Spleen (tissue), 11 donors: ENCODE measurements around the gene NETO1. TPM values are rescaled to one million over a fixed set of nuclear protein-coding genes. Genes with fewer than 3 reads are reported as not detected.

Experiments
- DNase-seq: peaks from one replicate; pipeline ENCODE4 v3.0.0-alpha.2; 2020
- H3K27ac ChIP-seq, 8 donors: fragments of 200-600 bp; sonication (generic) in 7 of 8; 1 replicate in 4 of 8; 2 replicates in 4 of 8; pipeline versions ENCODE4 v1.5.0 to v1.8.0; 2016 to 2021; ENCODE audit warnings: inconsistent platforms in 4 of 8, mild to moderate bottlenecking in 4 of 8, moderate library complexity in 1 of 8
- H3K27me3 ChIP-seq, 7 donors: fragments of 200-600 bp; sonication (generic) in 6 of 7; replicated peaks in 1 of 7; 1 replicate in 4 of 7; 2 replicates in 3 of 7; pipeline versions ENCODE4 v1.5.0 to v1.8.0; 2016 to 2021; ENCODE audit warnings: inconsistent platforms in 3 of 7, mild to moderate bottlenecking in 1 of 7
- H3K36me3 ChIP-seq, 6 donors: fragments of 200-600 bp; sonication (generic) in 5 of 6; 1 replicate in 4 of 6; 2 replicates in 2 of 6; pipeline versions ENCODE4 v1.5.0 to v1.8.0; 2016 to 2021; ENCODE audit warnings: inconsistent platforms in 2 of 6
- H3K4me1 ChIP-seq, 6 donors: fragments of 200-600 bp; sonication (generic) in 5 of 6; 1 replicate in 3 of 6; 2 replicates in 3 of 6; pipeline versions ENCODE4 v1.5.0 to v1.8.0; 2016 to 2021; ENCODE audit warnings: inconsistent platforms in 3 of 6
- H3K4me3 ChIP-seq, 8 donors: fragments of 200-600 bp; sonication (generic) in 7 of 8; 1 replicate in 4 of 8; 2 replicates in 4 of 8; pipeline versions ENCODE4 v1.5.0 to v1.8.0; 2016 to 2021; ENCODE audit warnings: inconsistent platforms in 4 of 8, mild to moderate bottlenecking in 4 of 8, moderate library complexity in 2 of 8
- H3K9me3 ChIP-seq, 8 donors: fragments of 200-600 bp; sonication (generic) in 7 of 8; 1 replicate in 4 of 8; 2 replicates in 4 of 8; pipeline versions ENCODE4 v1.5.0 to v1.8.0; 2016 to 2021; ENCODE audit warnings: inconsistent platforms in 4 of 8
- POLR2A ChIP-seq, 3 donors: fragments of 450-650 bp; IDR thresholded peaks; one replicate each; pipeline ENCODE4 v1.5.1; 2017; ENCODE audit warnings: antibody characterized with exemption in 3 of 3, mild to moderate bottlenecking in 1 of 3
- POLR2AphosphoS5 ChIP-seq, 3 donors: sonication (generic); formaldehyde crosslinking; IDR thresholded peaks; one replicate each; pipeline ENCODE4 v1.5.1; 2017; ENCODE audit warnings: antibody characterized with exemption in 3 of 3
- WGBS, 5 donors: extraction: QIAGEN DNeasy Blood & Tissue Kit in 3 of 5; methylation state at CpG; one replicate each; pipeline versions ENCODE4 v1.1.5 to v1.1.7; 2013 to 2018; 5-methylcytosine and 5-hydroxymethylcytosine counted together
- intact Hi-C: fragments of 100-400 bp; cut with DNase I; formaldehyde crosslinking; loops from one replicate; pipeline ENCODE4 v1.15.0; 2023; ENCODE audit warnings: low total_unique reads
- polyA plus RNA-seq, 3 donors: library from polyadenylated mRNA; stranded (reverse); fragments of 200-250 nt; gene quantifications; one replicate each; pipeline ENCODE4 v1.2.1, GENCODE V29; 2013
- total RNA-seq, 7 donors: library from RNA; depleted of rRNA in 3 of 7; stranded (reverse); fragments of >200 nt in 3 of 7; fragmentation: NEBNext Ultra II Directional in 4 of 7; extraction: Animal tissue kit (Norgen Biotek cat#: 25700) in 4 of 7; gene quantifications; one replicate each; pipeline versions ENCODE4 v1.1.0 to v1.2.1, GENCODE V29; 2016 to 2021
- TF ChIP-seq, protein P1 (sequence below), 11 experiments: fragments of 200-600 bp in 7 of 11; fragments of 450-650 bp in 4 of 11; sonication (generic) in 4 of 11; IDR thresholded peaks in 8 of 11; conservative IDR thresholded peaks in 3 of 11; 1 replicate in 7 of 11; 2 replicates in 4 of 11; pipeline versions ENCODE4 v1.4.0 to v1.8.0; 2016 to 2021; ENCODE audit warnings: antibody characterized with exemption in 11 of 11, inconsistent platforms in 4 of 11, mild to moderate bottlenecking in 1 of 11
- donor health status: healthy with polysubstance abuse.
- donor health status: DM: no; HTN: no; CAD: no; lungs with moderate emphysema.
- donor health status: DM: no; HTN: no; CAD: no.
- donor health status: Bipolar disorder and iron deficiency.
- donor health status: healthy.
- donor health status: DM: no; HTN: no; CAD: no.
- donor health status: DM: yes; HTN: yes; CAD: no.

The NETO1 gene
- total and polyA plus RNA-seq, 10 donors = 6.2 to 17.1 (median 11.8) TPM

DNA sequence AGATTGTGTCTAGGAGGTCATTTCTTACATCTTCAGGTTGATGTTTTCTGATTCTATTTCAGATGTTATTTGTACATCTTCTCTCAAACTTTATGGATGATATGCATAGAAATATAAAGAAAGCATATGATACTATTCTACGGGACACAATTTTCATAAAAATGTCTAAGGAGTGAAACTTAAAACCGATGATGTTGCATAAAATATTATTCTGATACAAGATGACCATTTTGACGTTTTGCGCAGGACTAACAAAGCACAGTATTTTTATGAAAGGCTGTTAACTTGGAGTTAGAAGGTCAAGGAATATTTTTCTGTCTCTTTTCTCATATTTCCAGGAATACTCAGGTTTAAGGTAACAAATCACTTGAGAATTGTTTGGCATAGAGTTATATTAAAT is 8.7 kb downstream of the NETO1 start:
- no peak for TF ChIP-seq POLR2A (IDR thresholded peaks at IDR 0.05)
- no peak overlapping the region for H3K4me3 ChIP-seq
- WGBS, 5 donors = 80 to 88% (median 86%) methylated on average over 4 of the region's 4 CpGs
- H3K27me3 ChIP-seq = no peaks in the 10 kb centered on the region
- no peak overlapping the region for H3K27ac ChIP-seq
- no peak for DNase-seq
- H3K9me3 ChIP-seq = no peaks in the 10 kb centered on the region
- no peaks in the 10 kb centered on the region for H3K4me1 ChIP-seq
- H3K36me3 ChIP-seq = peaks cover 0 to 10% (median 0%) of the 10 kb centered on the region in 6 donors
- intact Hi-C loops = no loop called here

DNA sequence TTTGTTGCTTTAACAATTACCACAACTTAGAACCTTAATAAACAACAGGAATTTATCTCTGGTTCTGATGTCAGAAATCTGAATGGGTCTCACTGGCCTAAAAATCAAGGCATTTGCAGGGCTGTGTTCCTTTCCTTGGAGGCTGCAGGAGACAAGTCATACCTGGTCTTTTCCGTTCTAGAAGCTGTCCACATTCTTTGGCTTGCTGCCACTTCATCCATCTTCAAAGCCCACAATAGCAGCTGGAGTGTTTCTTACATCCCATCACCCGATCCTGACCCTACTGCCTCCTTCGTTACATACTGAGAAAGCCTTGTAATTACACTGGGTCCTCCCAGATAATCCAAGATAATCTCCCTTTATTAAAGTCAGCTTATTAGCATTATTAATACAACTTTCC is 18.1 kb downstream of the NETO1 start:
- Histone ChIP-seq H3K4me3 (no peak overlapping the region), H3K27me3 (no peaks in the 10 kb centered on the region), H3K9me3 (peaks cover 0 to 9% (median 0%) of the 10 kb centered on the region in 8 donors), H3K36me3 (no peaks in the 10 kb centered on the region), H3K27ac (no peak overlapping the region), H3K4me1 (no peaks in the 10 kb centered on the region)
- no peak for DNase-seq
- TF ChIP-seq, protein P1, sequence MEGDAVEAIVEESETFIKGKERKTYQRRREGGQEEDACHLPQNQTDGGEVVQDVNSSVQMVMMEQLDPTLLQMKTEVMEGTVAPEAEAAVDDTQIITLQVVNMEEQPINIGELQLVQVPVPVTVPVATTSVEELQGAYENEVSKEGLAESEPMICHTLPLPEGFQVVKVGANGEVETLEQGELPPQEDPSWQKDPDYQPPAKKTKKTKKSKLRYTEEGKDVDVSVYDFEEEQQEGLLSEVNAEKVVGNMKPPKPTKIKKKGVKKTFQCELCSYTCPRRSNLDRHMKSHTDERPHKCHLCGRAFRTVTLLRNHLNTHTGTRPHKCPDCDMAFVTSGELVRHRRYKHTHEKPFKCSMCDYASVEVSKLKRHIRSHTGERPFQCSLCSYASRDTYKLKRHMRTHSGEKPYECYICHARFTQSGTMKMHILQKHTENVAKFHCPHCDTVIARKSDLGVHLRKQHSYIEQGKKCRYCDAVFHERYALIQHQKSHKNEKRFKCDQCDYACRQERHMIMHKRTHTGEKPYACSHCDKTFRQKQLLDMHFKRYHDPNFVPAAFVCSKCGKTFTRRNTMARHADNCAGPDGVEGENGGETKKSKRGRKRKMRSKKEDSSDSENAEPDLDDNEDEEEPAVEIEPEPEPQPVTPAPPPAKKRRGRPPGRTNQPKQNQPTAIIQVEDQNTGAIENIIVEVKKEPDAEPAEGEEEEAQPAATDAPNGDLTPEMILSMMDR (IDR thresholded peaks at IDR 0.05 in 8 of 11, conservative IDR thresholded peaks at IDR 0.05 in 3 of 11) = no peak
- TF ChIP-seq POLR2A (IDR thresholded peaks at IDR 0.05) (no peak), POLR2AphosphoS5 (IDR thresholded peaks at IDR 0.05) (no peak)
- WGBS, 5 donors = 60 to 82% (median 71%) methylated on average over 3 of the region's 3 CpGs
- intact Hi-C loops = no loop called here

DNA sequence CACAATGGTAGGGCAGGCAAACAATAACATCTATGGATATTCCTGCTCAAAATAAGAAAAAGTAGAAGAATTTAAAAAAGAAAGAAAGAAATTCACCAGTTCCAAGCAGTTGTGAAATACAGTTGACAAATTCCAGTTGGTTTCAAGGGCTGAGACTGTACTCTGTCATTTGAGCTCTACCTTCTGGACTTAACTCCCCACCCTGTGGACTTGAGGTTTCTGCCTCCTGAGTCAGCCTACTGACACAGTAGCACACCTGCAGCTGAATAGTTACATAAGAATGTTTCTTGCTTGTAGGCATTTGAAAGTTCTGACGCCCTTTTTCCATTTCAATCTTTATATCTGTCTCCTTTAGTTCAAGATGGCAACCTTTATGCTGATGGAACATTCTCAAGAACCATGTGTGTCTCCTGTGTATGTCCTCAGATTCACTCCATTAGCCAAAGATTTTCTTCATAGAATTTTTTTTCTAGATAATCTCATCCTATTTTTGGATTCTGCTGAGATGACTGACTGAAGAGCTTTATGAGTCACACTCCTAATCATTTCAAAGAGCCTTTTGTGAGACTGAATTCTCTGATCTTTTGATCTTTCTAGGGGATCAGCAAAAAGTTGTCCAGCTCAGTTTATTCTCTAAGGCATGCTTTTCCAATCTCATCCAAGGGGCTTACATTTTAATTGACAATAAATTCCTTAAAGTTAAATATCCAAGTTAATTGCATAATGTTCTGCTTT is 19.1 kb downstream of the NETO1 start:
- WGBS, 5 donors = 20 to 78% (median 39%) methylated on average over 1 of the region's 1 CpG
- Histone ChIP-seq H3K4me3 (no peak overlapping the region), H3K36me3 (no peaks in the 10 kb centered on the region), H3K9me3 (peaks cover 0 to 9% (median 0%) of the 10 kb centered on the region in 8 donors), H3K27ac (no peak overlapping the region), H3K4me1 (no peaks in the 10 kb centered on the region), H3K27me3 (no peaks in the 10 kb centered on the region)
- intact Hi-C loops = no loop called here
- no peak for DNase-seq
- no peak for TF ChIP-seq POLR2AphosphoS5 (IDR thresholded peaks at IDR 0.05)
- no peak for TF ChIP-seq POLR2A (IDR thresholded peaks at IDR 0.05)
- TF ChIP-seq, protein P1 (IDR thresholded peaks at IDR 0.05 in 8 of 11, conservative IDR thresholded peaks at IDR 0.05 in 3 of 11) = no peak

DNA sequence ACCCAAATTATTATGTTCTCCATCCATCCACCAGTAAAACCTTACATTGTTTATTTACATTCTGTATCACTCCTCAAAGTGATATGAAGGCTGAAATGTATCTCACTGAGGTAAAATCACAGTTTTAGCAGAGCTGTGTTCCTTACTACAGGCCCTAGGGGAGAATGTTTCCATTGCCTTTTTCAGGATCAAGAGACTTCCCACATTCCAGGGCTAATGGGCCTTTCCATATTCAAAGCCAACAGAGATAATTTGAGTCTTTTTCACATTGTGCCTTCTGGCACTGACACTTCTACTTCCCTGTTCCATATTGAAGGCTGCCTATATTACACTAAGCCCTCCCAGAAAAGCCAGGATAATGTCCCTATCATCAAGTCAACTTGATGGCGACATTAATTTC is 20.0 kb downstream of the NETO1 start:
- intact Hi-C loops = no loop called here
- H3K27me3 ChIP-seq = no peaks in the 10 kb centered on the region
- no peak overlapping the region for H3K4me3 ChIP-seq
- H3K36me3 ChIP-seq = no peaks in the 10 kb centered on the region
- H3K4me1 ChIP-seq = no peaks in the 10 kb centered on the region
- TF ChIP-seq, protein P1 (IDR thresholded peaks at IDR 0.05 in 8 of 11, conservative IDR thresholded peaks at IDR 0.05 in 3 of 11) = no peak
- no peak for DNase-seq
- no peak overlapping the region for H3K27ac ChIP-seq
- peaks cover 0 to 9% (median 0%) of the 10 kb centered on the region in 8 donors for H3K9me3 ChIP-seq
- 84 to 90% (median 88%) methylated on average over 1 of the region's 1 CpG for WGBS, 5 donors
